HL-60/S4 treated with phorbol 12-myristate 13-acetate at 8.2 ng/mL for 4 days and 3 days (cell line): ENCODE results near the gene SYT12.

Experiments used
- in situ Hi-C: fragments of 300-500 bp; cut with MboI; formaldehyde crosslinking; loops from 2 replicates; pipeline ENCODE4 v1.15.0; 2022; ENCODE audit warnings: low sequenced_read_pairs

SYT12 gene

DNA sequence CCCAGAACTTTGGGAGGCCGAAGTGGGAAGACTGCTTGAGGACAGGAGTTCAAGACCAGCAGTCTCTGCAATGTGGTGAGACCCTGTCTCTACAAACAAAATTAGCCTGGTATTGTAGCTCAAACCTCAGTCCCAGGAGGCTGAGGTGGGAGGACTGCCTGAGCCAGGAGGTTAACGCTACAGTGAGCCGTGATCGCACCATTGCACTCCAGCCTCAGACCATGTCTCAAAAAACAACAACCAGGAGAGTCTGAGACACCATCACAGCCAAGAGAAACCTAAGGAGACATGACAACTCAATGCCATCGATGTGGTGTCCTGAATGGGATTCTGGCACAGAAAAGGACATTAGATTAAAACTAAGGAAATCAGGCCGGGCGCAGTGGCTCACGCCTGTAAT, 67.8 kb downstream of the SYT12 start:
- in situ Hi-C loops, result no loop called here

DNA sequence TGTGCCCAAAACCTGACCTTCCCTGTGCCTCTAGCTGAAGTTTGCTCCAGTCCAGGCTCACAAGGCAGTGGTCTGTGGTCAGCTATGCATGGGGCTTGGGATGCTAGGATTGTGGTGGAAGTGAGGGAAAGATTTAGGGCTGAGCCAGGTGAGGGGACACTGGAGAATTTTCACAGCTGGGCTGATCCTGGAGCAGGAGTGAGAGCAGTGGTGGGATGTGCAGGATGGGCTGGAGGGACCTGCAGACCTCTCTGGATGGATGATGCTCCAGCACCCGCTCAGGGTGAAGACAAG, 72.2 kb downstream of the SYT12 start:
- in situ Hi-C loops, result no loop called here

DNA sequence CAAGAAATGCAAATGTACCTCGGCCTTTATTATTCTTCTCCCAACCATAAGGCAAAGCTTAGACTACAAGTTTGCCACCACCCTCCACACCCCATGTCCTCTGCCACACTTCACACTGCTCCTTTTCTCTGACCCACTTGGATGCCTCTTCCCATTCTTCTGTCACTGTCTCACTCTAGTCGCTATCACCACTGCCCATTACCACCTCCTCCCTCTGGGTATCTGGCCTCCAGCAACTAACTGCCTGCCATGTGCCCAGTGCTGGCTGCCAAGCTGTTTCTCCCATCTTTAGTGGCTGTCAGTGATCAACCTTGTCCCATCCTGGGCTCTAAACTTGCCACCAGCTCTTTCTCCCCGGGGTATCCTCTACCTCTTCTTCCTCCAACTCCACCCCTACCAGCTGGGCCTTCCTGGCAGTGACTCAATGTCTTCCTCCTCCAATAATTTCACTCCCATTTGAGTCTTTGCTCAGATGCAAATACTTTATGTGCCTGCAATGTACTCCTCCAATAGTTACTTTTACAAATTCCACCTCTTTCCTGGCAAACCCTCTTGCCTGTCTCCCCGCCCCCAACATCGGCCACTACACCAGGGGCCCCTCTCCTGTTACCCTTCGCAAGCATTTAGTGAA, 76.0 kb downstream of the SYT12 start:
- in situ Hi-C loops, result no loop called here

DNA sequence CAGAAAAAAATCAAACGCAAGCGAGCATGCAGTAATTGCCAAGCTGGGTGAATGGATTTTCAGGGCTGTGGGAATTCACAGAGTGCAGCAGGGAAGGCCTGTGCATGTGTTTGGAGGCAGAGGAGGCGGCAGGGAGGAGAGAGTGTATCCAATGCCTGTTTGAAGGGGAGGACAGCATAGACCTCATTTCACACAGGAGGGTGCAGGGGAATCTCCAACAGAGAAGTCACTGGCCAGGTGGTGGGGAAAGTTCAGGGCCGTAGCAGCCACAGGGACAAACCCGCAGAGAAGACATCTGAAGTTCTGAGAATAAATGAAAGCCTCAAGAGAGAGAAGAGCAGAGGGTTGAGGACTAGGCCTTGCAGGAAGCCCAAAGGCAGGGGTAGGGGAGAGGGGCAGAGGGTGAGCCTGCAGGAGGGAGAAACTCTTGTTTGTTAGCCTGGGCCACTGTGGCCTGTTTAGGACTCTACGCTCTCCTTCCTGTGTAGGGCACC, 76.9 kb downstream of the SYT12 start:
- in situ Hi-C loops, result no loop called here
